ENCODE measurements around the gene FOXP1. TPM values are rescaled to one million over a fixed set of nuclear protein-coding genes. Genes with fewer than 3 reads are reported as not detected.
A peak's percentile ranks its signal among the peaks of the same experiment; 100 is the strongest.

FOXP1 gene
- total RNA-seq, 1 experiment from 2014 or later = 75.3 TPM

GRCh38 chr3:71130471-71131374 is 452.8 kb downstream of the FOXP1 start:
- no peaks in the 10 kb centered on the region for H3K36me3 Mint-ChIP-seq (ENCODE audit: insufficient read depth in 1 of 3, low read depth in 3 of 3)
- no peak for DNase-seq
- H3K9me3 ChIP-seq (ENCODE audit: control insufficient read depth, low read depth, low read length) = no peaks in the 10 kb centered on the region
- TF ChIP-seq CTCF (conservative IDR thresholded peaks at IDR 0.05) = no peak
- no peak overlapping the region; the same call in 1 of the 2 replicates for H3K14ac ChIP-seq (ENCODE audit: insufficient read depth, low read length)
- no peak overlapping the region for H3K56ac ChIP-seq (ENCODE audit: insufficient read length, low read depth, low read length)
- peaks cover 77% of the 10 kb centered on the region in 2 experiments for H3K4me1 Mint-ChIP-seq
- peak overlapping the region; percentile 44 to 67 for H3K4me3 Mint-ChIP-seq
- no peaks in the 10 kb centered on the region for H3K27me3 ChIP-seq (ENCODE audit: insufficient read depth, low read length)
- no peak overlapping the region for H4K5ac ChIP-seq (ENCODE audit: insufficient read length, low read depth, low read length)
- H3K27me3 Mint-ChIP-seq (ENCODE audit: low read depth) = no peaks in the 10 kb centered on the region; the same call in 1 of the 2 replicates
- H3K18ac ChIP-seq (ENCODE audit: insufficient read length, low read depth, low read length) = no peak overlapping the region
- H2AFZ ChIP-seq (ENCODE audit: low read length) = no peak overlapping the region
- H3K23ac ChIP-seq (ENCODE audit: insufficient read length, low read depth, low read length) = no peak overlapping the region
- no peaks in the 10 kb centered on the region for H3K79me1 ChIP-seq (ENCODE audit: insufficient read depth, low read depth, low read length, poor library complexity, severe bottlenecking)
- no peak overlapping the region for H2AK5ac ChIP-seq (ENCODE audit: insufficient read length, low read length)
- H3K79me2 ChIP-seq (ENCODE audit: insufficient read depth, low read length) = no peaks in the 10 kb centered on the region
- H3T11ph ChIP-seq (ENCODE audit: low read length) = no peak overlapping the region
- H4K8ac ChIP-seq (replicated peaks; ENCODE audit: insufficient read length, low read depth, low read length) = no peak overlapping the region
- H3K4ac ChIP-seq (ENCODE audit: low read depth, low read length) = no peak overlapping the region
- peaks cover 30% of the 10 kb centered on the region for H3K4me1 ChIP-seq (ENCODE audit: insufficient read depth, low read length)
- no peak overlapping the region for H2BK15ac ChIP-seq (ENCODE audit: low read depth, low read length)
- peak overlapping the region; percentile 13 for H3K27ac ChIP-seq (ENCODE audit: insufficient read length, low read depth, low read length)
- WGBS (ENCODE audit: extremely low coverage, insufficient read length, low lambda C conversion rate) = no CpG with 5 or more reads among the region's 19 CpGs
- no peaks in the 10 kb centered on the region for H3K23me2 ChIP-seq (ENCODE audit: insufficient read length, low read depth, low read length, poor library complexity, severe bottlenecking)
- H2BK120ac ChIP-seq (ENCODE audit: low read depth, low read length, poor library complexity, severe bottlenecking) = no peak overlapping the region
- no peak overlapping the region for H2BK12ac ChIP-seq (ENCODE audit: insufficient read length, low read depth, low read length)
- no peaks in the 10 kb centered on the region for H3K9me3 Mint-ChIP-seq
- H2BK5ac ChIP-seq (ENCODE audit: insufficient read length, low read length) = no peak overlapping the region
- H4K91ac ChIP-seq (ENCODE audit: insufficient read length, low read depth, low read length) = no peak overlapping the region
- no peaks in the 10 kb centered on the region for H4K20me1 ChIP-seq (ENCODE audit: control insufficient read depth, insufficient read depth, insufficient read length)
- peak overlapping the region; percentile 71 for H3K4me2 ChIP-seq (ENCODE audit: insufficient read depth, insufficient read length, low read length)
- peak overlapping the region; percentile 82 to 95 (median 88) for H3K27ac Mint-ChIP-seq
- peak overlapping the region; percentile 7 for H3K9ac ChIP-seq (ENCODE audit: extremely low read depth, insufficient read length, low read length)
- no peak overlapping the region for H2BK20ac ChIP-seq (ENCODE audit: low read depth, low read length, poor library complexity, severe bottlenecking)

Data from H9 (cell line).